Mesendoderm (in vitro differentiated cells): Measurements from ENCODE around the gene RBM47.
"Not testable (repeated sequence)": the region's sequence is repeated elsewhere in the genome, so short reads cannot be mapped to it uniquely, and the experiment has no call there.

Experiments used
- DNase-seq: peaks from one replicate; pipeline ENCODE4 v3.0.0; 2013
- H2AK5ac ChIP-seq: 2 replicates; pipeline ENCODE4 v1.6.1; 2013; ENCODE audit warnings: low read length, inconsistent platforms
- H2BK120ac ChIP-seq: 2 replicates; pipeline ENCODE4 v1.6.1; 2013; ENCODE audit warnings: low read depth, mild to moderate bottlenecking, low read length, moderate library complexity, mixed read lengths
- H2BK15ac ChIP-seq: replicated peaks from 2 replicates; pipeline ENCODE4 v1.6.1; 2013; ENCODE audit warnings: low read depth, mild to moderate bottlenecking, moderate library complexity
- H2BK5ac ChIP-seq: 2 replicates; pipeline ENCODE4 v1.6.1; 2013; ENCODE audit warnings: low read length, inconsistent platforms
- H3K18ac ChIP-seq: 2 replicates; pipeline ENCODE4 v1.6.1; 2013; ENCODE audit warnings: mild to moderate bottlenecking, low read length, mixed read lengths
- H3K23ac ChIP-seq: one replicate; pipeline ENCODE4 v1.6.1; 2013; ENCODE audit warnings: low read length
- H3K27ac ChIP-seq: 2 replicates; pipeline ENCODE4 v1.5.1; 2013; ENCODE audit warnings: low read depth, mild to moderate bottlenecking, inconsistent platforms, low read length, moderate library complexity
- H3K27me3 ChIP-seq: 2 replicates; pipeline ENCODE4 v1.6.1; 2013; ENCODE audit warnings: low read length, control low read depth, mild to moderate bottlenecking, inconsistent platforms; ENCODE audit not compliant: insufficient read depth, poor library complexity
- H3K36me3 ChIP-seq: 2 replicates; pipeline ENCODE4 v1.6.1; 2013; ENCODE audit warnings: low read length, inconsistent platforms; ENCODE audit not compliant: control insufficient read depth, insufficient read depth
- H3K4ac ChIP-seq: one replicate; pipeline ENCODE4 v1.6.1; 2013; ENCODE audit warnings: low read depth, mild to moderate bottlenecking, low read length, moderate library complexity
- H3K4me1 ChIP-seq: 2 replicates; pipeline ENCODE4 v1.6.1; 2013; ENCODE audit warnings: low read depth, low read length, inconsistent platforms; ENCODE audit not compliant: control insufficient read depth
- H3K4me2 ChIP-seq: 2 replicates; pipeline ENCODE4 v1.6.1; 2013; ENCODE audit warnings: low read length
- H3K4me3 ChIP-seq: 2 replicates; pipeline ENCODE4 v1.5.1; 2013; ENCODE audit warnings: mild to moderate bottlenecking, low read length
- H3K56ac ChIP-seq: one replicate; pipeline ENCODE4 v1.6.1; 2013; ENCODE audit warnings: low read length
- H3K79me1 ChIP-seq: 2 replicates; pipeline ENCODE4 v1.6.1; 2013; ENCODE audit warnings: low read length, inconsistent platforms
- H3K79me2 ChIP-seq: 2 replicates; pipeline ENCODE4 v1.6.1; 2013; ENCODE audit warnings: mild to moderate bottlenecking, low read length; ENCODE audit not compliant: control insufficient read depth, insufficient read depth
- H3K9ac ChIP-seq: 2 replicates; pipeline ENCODE4 v1.6.1; 2013; ENCODE audit warnings: low read length, inconsistent platforms
- H4K5ac ChIP-seq: one replicate; pipeline ENCODE4 v1.6.1; 2013; ENCODE audit warnings: low read length
- H4K8ac ChIP-seq: one replicate; pipeline ENCODE4 v1.6.1; 2013; ENCODE audit warnings: low read depth, mild to moderate bottlenecking, control low read depth, low read length, moderate library complexity
- WGBS: extraction: QIAGEN DNeasy Blood & Tissue Kit; methylation state at CpG from one replicate; pipeline ENCODE4 v1.1.7; 2013; ENCODE audit warnings: low lambda C conversion rate, missing lambda C conversion rate; ENCODE audit not compliant: insufficient coverage; ENCODE audit errors: extremely low coverage; 5-methylcytosine and 5-hydroxymethylcytosine counted together

Gene RBM47

GRCh38 chr4:40563401-40563800, 66.3 kb downstream of the RBM47 start:
- peak; percentile 67 for DNase-seq
- no CpG with 5 or more reads among the region's 4 CpGs for WGBS
- H3K79me1 ChIP-seq, result peaks cover 4% of the 10 kb centered on the region

GRCh38 chr4:40562681-40563080, 67.0 kb downstream of the RBM47 start:
- H3K56ac ChIP-seq, result no peak overlapping the region
- no peaks in the 10 kb centered on the region for H3K27me3 ChIP-seq
- H2BK15ac ChIP-seq, result no peak overlapping the region
- H2BK5ac ChIP-seq, result no peak overlapping the region
- no peak overlapping the region for H3K23ac ChIP-seq
- H3K9ac ChIP-seq, result no peak overlapping the region
- H4K5ac ChIP-seq, result no peak overlapping the region
- no CpG with 5 or more reads among the region's 7 CpGs for WGBS
- H4K8ac ChIP-seq, result no peak overlapping the region
- DNase-seq, result peak; percentile 57
- H3K4me3 ChIP-seq, result no peak overlapping the region
- H3K79me1 ChIP-seq, result peaks cover 4% of the 10 kb centered on the region
- no peak overlapping the region for H3K27ac ChIP-seq
- H3K18ac ChIP-seq, result peak overlapping the region; percentile 82
- no peak overlapping the region for H3K4me2 ChIP-seq
- H3K4me1 ChIP-seq, result peaks cover 16% of the 10 kb centered on the region
- no peak overlapping the region for H2AK5ac ChIP-seq
- H2BK120ac ChIP-seq, result no peak overlapping the region
- H3K36me3 ChIP-seq, result no peaks in the 10 kb centered on the region
- no peak overlapping the region for H3K4ac ChIP-seq
- H3K79me2 ChIP-seq, result peaks cover 6% of the 10 kb centered on the region

More at GRCh38 chr4:40563401-40563800, 66.3 kb downstream of the RBM47 start:
- Histone ChIP-seq H4K5ac (no peak overlapping the region), H3K9ac (no peak overlapping the region), H3K4ac (no peak overlapping the region), H3K27ac (no peak overlapping the region), H3K4me2 (no peak overlapping the region), H2AK5ac (no peak overlapping the region), H3K56ac (no peak overlapping the region), H4K8ac (no peak overlapping the region), H2BK120ac (no peak overlapping the region), H3K27me3 (no peaks in the 10 kb centered on the region), H3K18ac (no peak overlapping the region), H2BK5ac (no peak overlapping the region), H3K23ac (no peak overlapping the region), H3K4me3 (no peak overlapping the region), H3K4me1 (peaks cover 16% of the 10 kb centered on the region), H3K79me2 (peaks cover 6% of the 10 kb centered on the region), H2BK15ac (no peak overlapping the region), H3K36me3 (no peaks in the 10 kb centered on the region)

- no peak overlapping the region for H3K56ac ChIP-seq
- WGBS, result no CpG with 5 or more reads among the region's 6 CpGs
Observed at GRCh38 chr4:40562208-40562607, 67.5 kb downstream of the RBM47 start.

GRCh38 chr4:40561543-40562177, 68.0 kb downstream of the RBM47 start:
- H4K8ac ChIP-seq, DNase-seq, H3K27ac ChIP-seq, H2AK5ac ChIP-seq, H3K79me1 ChIP-seq, H3K27me3 ChIP-seq, H4K5ac ChIP-seq, H3K79me2 ChIP-seq, H3K4me2 ChIP-seq, H3K9ac ChIP-seq, H3K56ac ChIP-seq, H2BK5ac ChIP-seq, H3K23ac ChIP-seq, H3K4me3 ChIP-seq, H3K36me3 ChIP-seq, H2BK120ac ChIP-seq, H3K4ac ChIP-seq, H2BK15ac ChIP-seq: not testable (repeated sequence)
- Histone ChIP-seq H3K4me1 (peaks cover 16% of the 10 kb centered on the region), H3K18ac (peak overlapping the region; percentile 82)
- WGBS, result no CpG with 5 or more reads among the region's 7 CpGs

More at GRCh38 chr4:40562208-40562607, 67.5 kb downstream of the RBM47 start:
- no peak overlapping the region for H3K27ac ChIP-seq
- H2BK5ac ChIP-seq, result no peak overlapping the region
- H3K23ac ChIP-seq, result no peak overlapping the region
- H3K27me3 ChIP-seq, result no peaks in the 10 kb centered on the region
- H3K18ac ChIP-seq, result peak overlapping the region; percentile 82
- no peak overlapping the region for H3K4ac ChIP-seq
- H2BK15ac ChIP-seq, result no peak overlapping the region
- no peak overlapping the region for H4K5ac ChIP-seq
- no peaks in the 10 kb centered on the region for H3K36me3 ChIP-seq
- no peak for DNase-seq
- H3K79me2 ChIP-seq, result peaks cover 5% of the 10 kb centered on the region
- H3K4me3 ChIP-seq, result no peak overlapping the region
- no peak overlapping the region for H2AK5ac ChIP-seq
- H3K79me1 ChIP-seq, result peaks cover 4% of the 10 kb centered on the region
- no peak overlapping the region for H3K4me2 ChIP-seq
- H2BK120ac ChIP-seq, result no peak overlapping the region
- no peak overlapping the region for H4K8ac ChIP-seq
- peaks cover 16% of the 10 kb centered on the region for H3K4me1 ChIP-seq
- H3K9ac ChIP-seq, result no peak overlapping the region

GRCh38 chr4:40559585-40560465, 69.8 kb downstream of the RBM47 start:
- H3K23ac ChIP-seq, result no peak overlapping the region
- DNase-seq, result no peak
- WGBS, result no CpG with 5 or more reads among the region's 5 CpGs

More at GRCh38 chr4:40559585-40560465, 69.8 kb downstream of the RBM47 start:
- Histone ChIP-seq H3K56ac (no peak overlapping the region), H3K4me1 (peaks cover 11% of the 10 kb centered on the region), H2AK5ac (no peak overlapping the region), H3K4ac (no peak overlapping the region), H3K27ac (no peak overlapping the region), H3K18ac (no peak overlapping the region), H2BK15ac (no peak overlapping the region), H3K4me3 (no peak overlapping the region), H3K4me2 (no peak overlapping the region), H4K5ac (no peak overlapping the region), H3K36me3 (no peaks in the 10 kb centered on the region), H4K8ac (no peak overlapping the region), H2BK120ac (no peak overlapping the region), H3K9ac (no peak overlapping the region), H3K79me1 (peaks cover 7% of the 10 kb centered on the region), H3K27me3 (no peaks in the 10 kb centered on the region), H3K79me2 (peaks cover 8% of the 10 kb centered on the region), H2BK5ac (no peak overlapping the region)
